Measurements from ENCODE around the gene ULK1. TPM values are rescaled to one million over a fixed set of nuclear protein-coding genes. Genes with fewer than 3 reads are reported as not detected.

Gene ULK1
- total and polyA plus RNA-seq, 2 of the 13 experiments (the other 11 are each of a cell fraction or from before 2014, with no cell fraction given) = 2.8 to 10.1 TPM

DNA sequence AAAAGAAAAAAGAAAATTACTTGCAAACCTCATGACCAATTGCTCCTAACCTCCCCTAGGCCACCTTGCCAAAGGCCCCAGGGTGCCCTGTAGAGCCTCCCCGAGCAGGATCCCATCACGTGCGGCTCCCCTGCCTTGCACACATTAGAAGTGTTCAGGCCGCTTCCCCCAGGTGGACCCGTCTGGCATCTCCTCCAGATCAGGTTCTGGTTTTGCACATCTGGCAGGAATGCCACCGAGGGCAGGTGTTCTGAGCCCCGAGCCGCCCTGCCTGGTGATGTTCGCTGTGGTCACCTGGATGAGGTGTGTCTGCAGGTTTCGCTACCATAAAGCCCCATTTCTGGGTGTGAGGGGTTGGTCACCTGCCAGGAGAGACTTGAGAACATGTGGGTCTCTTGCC lies 47.0 kb upstream of the ULK1 start:
- in situ Hi-C loops (cut with HindIII; ENCODE audit: extremely low pct_ligation_motif_present, low pct_unique_long_range_greater_than_20kb) = loop anchor here (25.0 kb wide), 1 partner anchor 735 kb away; no protein-coding TSS in a partner anchor
- ATAC-seq (no peak), DNase-seq (ENCODE audit: low spot score) (no peak), FAIRE-seq (no peak)
- H3K79me2 ChIP-seq (ENCODE audit: insufficient read depth, low read length) = no peaks in the 10 kb centered on the region
- POLR2A ChIA-PET = no interaction called here
- no peaks in the 10 kb centered on the region for H3K9me3 ChIP-seq (ENCODE audit: low read length)
- no peaks in the 10 kb centered on the region for H4K20me1 ChIP-seq (ENCODE audit: insufficient read depth, low read length)
- peaks cover 4% of the 10 kb centered on the region for H3K4me1 ChIP-seq (ENCODE audit: insufficient read depth, low read length)
- CTCF ChIA-PET (ENCODE audit: low intra/inter-chr PET ratio, low total read pairs) = no interaction called here
- H3K4me3 ChIP-seq (replicated peaks in 1 of 3; ENCODE audit: insufficient read depth in 1 of 3, low read depth in 2 of 3, low read length in 3 of 3) = no peak overlapping the region
- 81% methylated on average over 2 of the region's 10 CpGs for WGBS (ENCODE audit: low lambda C conversion rate)
- TF ChIP-seq, protein P1, sequence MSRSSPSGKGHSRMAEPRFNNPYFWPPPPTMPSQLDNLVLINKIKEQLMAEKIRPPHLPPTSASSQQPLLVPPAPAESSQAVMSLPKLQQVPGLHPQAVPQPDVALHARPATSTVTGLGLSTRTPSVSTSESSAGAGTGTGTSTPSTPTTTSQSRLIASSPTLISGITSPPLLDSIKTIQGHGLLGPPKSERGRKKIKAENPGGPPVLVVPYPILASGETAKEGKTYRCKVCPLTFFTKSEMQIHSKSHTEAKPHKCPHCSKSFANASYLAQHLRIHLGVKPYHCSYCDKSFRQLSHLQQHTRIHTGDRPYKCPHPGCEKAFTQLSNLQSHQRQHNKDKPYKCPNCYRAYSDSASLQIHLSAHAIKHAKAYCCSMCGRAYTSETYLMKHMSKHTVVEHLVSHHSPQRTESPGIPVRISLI (CRISPR knock-in tag; IDR thresholded peaks at IDR 0.05; ENCODE audit: borderline replicate concordance) = no peak
- TF ChIP-seq, protein P2, sequence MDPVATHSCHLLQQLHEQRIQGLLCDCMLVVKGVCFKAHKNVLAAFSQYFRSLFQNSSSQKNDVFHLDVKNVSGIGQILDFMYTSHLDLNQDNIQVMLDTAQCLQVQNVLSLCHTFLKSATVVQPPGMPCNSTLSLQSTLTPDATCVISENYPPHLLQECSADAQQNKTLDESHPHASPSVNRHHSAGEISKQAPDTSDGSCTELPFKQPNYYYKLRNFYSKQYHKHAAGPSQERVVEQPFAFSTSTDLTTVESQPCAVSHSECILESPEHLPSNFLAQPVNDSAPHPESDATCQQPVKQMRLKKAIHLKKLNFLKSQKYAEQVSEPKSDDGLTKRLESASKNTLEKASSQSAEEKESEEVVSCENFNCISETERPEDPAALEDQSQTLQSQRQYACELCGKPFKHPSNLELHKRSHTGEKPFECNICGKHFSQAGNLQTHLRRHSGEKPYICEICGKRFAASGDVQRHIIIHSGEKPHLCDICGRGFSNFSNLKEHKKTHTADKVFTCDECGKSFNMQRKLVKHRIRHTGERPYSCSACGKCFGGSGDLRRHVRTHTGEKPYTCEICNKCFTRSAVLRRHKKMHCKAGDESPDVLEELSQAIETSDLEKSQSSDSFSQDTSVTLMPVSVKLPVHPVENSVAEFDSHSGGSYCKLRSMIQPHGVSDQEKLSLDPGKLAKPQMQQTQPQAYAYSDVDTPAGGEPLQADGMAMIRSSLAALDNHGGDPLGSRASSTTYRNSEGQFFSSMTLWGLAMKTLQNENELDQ (CRISPR knock-in tag; IDR thresholded peaks at IDR 0.05; ENCODE audit: borderline replicate concordance) = no peak
- TF ChIP-seq ZNF703 (CRISPR knock-in tag; IDR thresholded peaks at IDR 0.05; ENCODE audit: borderline replicate concordance) (no peak), NFE2L2 (IDR thresholded peaks at IDR 0.05; ENCODE audit: low read length) (no peak), CAMTA2 (CRISPR knock-in tag; IDR thresholded peaks at IDR 0.05; ENCODE audit: borderline replicate concordance) (no peak), PTBP1 (IDR thresholded peaks at IDR 0.05; ENCODE audit: low read depth, low read length, poor library complexity, severe bottlenecking) (no peak)
- H3K27ac ChIP-seq (ENCODE audit: extremely low read length, insufficient read depth, low read length) = no peak overlapping the region
- no peaks in the 10 kb centered on the region for H3K36me3 ChIP-seq (replicated peaks in 1 of 2; ENCODE audit: control insufficient read depth in 1 of 2, insufficient read depth in 2 of 2, low read length in 2 of 2)
- intact Hi-C loops (cut with micrococcal nuclease; ENCODE audit: unreplicated experiment) = no loop called here
- H2AFZ ChIP-seq (ENCODE audit: low read length) = no peak overlapping the region
- peaks cover 0 to 6% of the 10 kb centered on the region in 2 experiments; a peak in 3 of 5 replicates for H3K27me3 ChIP-seq (ENCODE audit: control insufficient read depth in 1 of 2, insufficient read depth in 2 of 2, low read length in 2 of 2)
- BruUV-seq (replicated peaks) = no TSS peak
- H3K9ac ChIP-seq (ENCODE audit: insufficient read depth, low read depth, low read length) = no peak overlapping the region
- H3K4me2 ChIP-seq (ENCODE audit: low read depth, low read length) = no peak overlapping the region

Measured in HepG2 (cell line).